HCT116 (cell line): ENCODE data around the gene ALG10B. TPM values are rescaled to one million over a fixed set of nuclear protein-coding genes. Genes with fewer than 3 reads are reported as not detected.
"Not testable (repeated sequence)": the region's sequence is repeated elsewhere in the genome, so short reads cannot be mapped to it uniquely, and the experiment has no call there.

Experiments
- ATAC-seq: fragments of 200-7000 bp; cut with Tn5 transposase; 2 replicates; pipeline ENCODE4 v1.9.1; 2020; ENCODE audit warnings: mild to moderate bottlenecking, moderate library complexity
- BruUV-seq: library from RNA; stranded (reverse); fragments of 400-500 nt; replicated peaks from 2 replicates; lab custom pipeline; 2021; lab: Mats Ljungman, UMichigan
- CTCF ChIA-PET: fragments of 300-600 bp; sonication (Branson Sonifier 250); formaldehyde crosslinking; loops from one replicate; lab custom pipeline; 2021; ENCODE audit warnings: antibody characterized with exemption; lab: Charles Lee
- POLR2A ChIA-PET: fragments of 300-600, 350-600 bp; sonication (Branson Sonifier 250); formaldehyde crosslinking; loops from one replicate; lab custom pipeline; 2021; ENCODE audit warnings: antibody characterized with exemption; lab: Charles Lee
- RAD21 ChIA-PET, 2 experiments: fragments of 300-600 bp; sonication (Branson Sonifier 250); formaldehyde crosslinking; loops; one replicate each; lab custom pipeline; 2023; ENCODE audit warnings: low total read pairs in 2 of 2; ENCODE audit not compliant: uncharacterized antibody in 2 of 2, unreplicated experiment in 2 of 2, low non-redundant PET in 1 of 2; lab: Charles Lee
- DNase-seq: peaks from one replicate; pipeline ENCODE4 v3.0.0-alpha.2; 2010; ENCODE audit warnings: low read depth, low spot score
- H2AFZ ChIP-seq: fragments of 200-600 bp; shearing (Covaris generic), sonication (generic); 2 replicates; pipeline ENCODE4 v1.6.1; 2017; ENCODE audit warnings: low read depth, mixed run types, mixed read lengths, antibody characterized with exemption, low read length; ENCODE audit not compliant: poor library complexity, severe bottlenecking
- H3K27ac ChIP-seq: 2 replicates; pipeline ENCODE4 v1.5.1; 2012; ENCODE audit warnings: low read depth, low read length
- H3K27me3 ChIP-seq: fragments of 200-600 bp; sonication (generic); 2 replicates; pipeline ENCODE4 v1.6.1; 2016; ENCODE audit warnings: mixed run types, low read length, mixed read lengths; ENCODE audit not compliant: insufficient read depth
- H3K36me3 ChIP-seq, 2 experiments: fragments of 200-500 bp in 1 of 2; fragments of 200-600 bp in 1 of 2; sonication (Bioruptor generic) in 1 of 2; sonication (generic) in 1 of 2; 2 replicates each; pipeline versions ENCODE4 v1.5.1 to v1.6.1; 2014 to 2016; ENCODE audit warnings: low read length in 2 of 2, inconsistent platforms in 1 of 2, mixed read lengths in 1 of 2, mixed run types in 1 of 2; ENCODE audit not compliant: insufficient read depth in 2 of 2, control insufficient read depth in 1 of 2
- H3K4me1 ChIP-seq, 2 experiments: fragments of 200-600 bp in 1 of 2; sonication (generic) in 1 of 2; 2 replicates each; pipeline versions ENCODE4 v1.5.1 to v1.6.1; 2012 to 2017; ENCODE audit warnings: low read length in 2 of 2, inconsistent platforms in 1 of 2, mild to moderate bottlenecking in 1 of 2, mixed read lengths in 1 of 2, mixed run types in 1 of 2, moderate library complexity in 1 of 2; ENCODE audit not compliant: insufficient read depth in 2 of 2, control insufficient read depth in 1 of 2
- H3K4me2 ChIP-seq: fragments of 200-600 bp; sonication (generic); 2 replicates; pipeline ENCODE4 v1.6.1; 2017; ENCODE audit warnings: mixed run types, low read length, mixed read lengths
- H3K4me3 ChIP-seq, 2 experiments: fragments of 200-600 bp in 1 of 2; sonication (generic) in 1 of 2; replicated peaks in 1 of 2; 2 replicates each; pipeline ENCODE4 v1.5.1; 2011 to 2016; ENCODE audit warnings: low read length in 2 of 2, control low read depth in 1 of 2, low read depth in 1 of 2, mild to moderate bottlenecking in 1 of 2, mixed read lengths in 1 of 2, mixed run types in 1 of 2
- H3K79me2 ChIP-seq: fragments of 200-600 bp; sonication (generic); 2 replicates; pipeline ENCODE4 v1.6.1; 2017; ENCODE audit warnings: mild to moderate bottlenecking, mixed run types, low read length, moderate library complexity, mixed read lengths; ENCODE audit not compliant: insufficient read depth
- H3K9ac ChIP-seq: fragments of 200-600 bp; sonication (generic); 2 replicates; pipeline ENCODE4 v1.6.1; 2016; ENCODE audit warnings: low read length, mixed read lengths
- H3K9me2 ChIP-seq: fragments of 200-600 bp; sonication (generic), shearing (Covaris generic); 2 replicates; pipeline ENCODE4 v1.6.1; 2017; ENCODE audit warnings: mixed run types, mild to moderate bottlenecking, moderate library complexity; ENCODE audit not compliant: insufficient read depth
- H3K9me3 ChIP-seq, 2 experiments: fragments of 200-500 bp in 1 of 2; fragments of 200-600 bp in 1 of 2; sonication (Bioruptor generic) in 1 of 2; sonication (generic) in 1 of 2; 2 replicates each; pipeline ENCODE4 v1.6.1; 2014 to 2017; ENCODE audit warnings: low read length in 2 of 2, mixed read lengths in 2 of 2, inconsistent platforms in 1 of 2, low read depth in 1 of 2, mild to moderate bottlenecking in 1 of 2, mixed run types in 1 of 2, moderate library complexity in 1 of 2; ENCODE audit not compliant: control insufficient read depth in 1 of 2, insufficient read depth in 1 of 2
- H4K20me1 ChIP-seq: fragments of 200-600 bp; sonication (generic), shearing (Covaris generic); 2 replicates; pipeline ENCODE4 v1.6.1; 2017; ENCODE audit warnings: mixed run types, mild to moderate bottlenecking, moderate library complexity; ENCODE audit not compliant: insufficient read depth
- EGR1 ChIP-seq: IDR thresholded peaks from 2 replicates; pipeline ENCODE4 v1.6.1; 2012; ENCODE audit warnings: low read depth
- ELF1 ChIP-seq: IDR thresholded peaks from 2 replicates; pipeline ENCODE4 v1.6.1; 2012; ENCODE audit warnings: low read depth, borderline replicate concordance
- EZH2phosphoT487 ChIP-seq: fragments of 200-600 bp; IDR thresholded peaks from 2 replicates; pipeline ENCODE4 v1.6.1; 2018; ENCODE audit warnings: antibody characterized with exemption, borderline replicate concordance
- FOSL1 ChIP-seq: IDR thresholded peaks from 2 replicates; pipeline ENCODE4 v1.6.1; 2012; ENCODE audit warnings: low read depth
- SP1 ChIP-seq: IDR thresholded peaks from 2 replicates; pipeline ENCODE4 v1.6.1; 2012; ENCODE audit warnings: low read depth
- SRF ChIP-seq: IDR thresholded peaks from 2 replicates; pipeline ENCODE4 v1.6.1; 2012; ENCODE audit warnings: low read depth
- TCF7L2 ChIP-seq: IDR thresholded peaks from 2 replicates; pipeline ENCODE4 v1.7.0; 2011; ENCODE audit warnings: borderline replicate concordance, inconsistent platforms; ENCODE audit not compliant: insufficient read depth, insufficient read length; ENCODE audit errors: extremely low read depth
- ZNF274 ChIP-seq: fragments of 200-500 bp; sonication (Bioruptor generic); IDR thresholded peaks from 2 replicates; pipeline ENCODE4 v1.6.1; 2014; ENCODE audit warnings: mild to moderate bottlenecking, low read depth, low read length, inconsistent platforms
- intact Hi-C: fragments of 100-400 bp; cut with micrococcal nuclease; formaldehyde crosslinking; loops from 2 replicates; pipeline ENCODE4 v1.10.0; 2022
- total RNA-seq: library from RNA; stranded (reverse); gene quantifications from one replicate; pipeline ENCODE4 v1.2.1, GENCODE V29; 2021; ENCODE audit not compliant: unreplicated experiment

The ALG10B gene
- total RNA-seq, 1 experiment from 2014 or later, result 9.0 TPM

- TF ChIP-seq ELF1 (no peak), TCF7L2 (no peak), SRF (no peak), EGR1 (no peak), FOSL1 (no peak), EZH2phosphoT487 (no peak), SP1 (no peak), ZNF274 (no peak)
- TF ChIP-seq, all 23 proteins: peak for 0
- Histone ChIP-seq H3K4me3 (no peak overlapping the region), H3K27ac (no peak overlapping the region), H2AFZ (no peak overlapping the region), H3K79me2 (no peaks in the 10 kb centered on the region), H3K9me2 (no peaks in the 10 kb centered on the region), H4K20me1 (no peaks in the 10 kb centered on the region), H3K9me3 (no peaks in the 10 kb centered on the region), H3K4me2 (no peak overlapping the region), H3K36me3 (no peaks in the 10 kb centered on the region), H3K27me3 (no peaks in the 10 kb centered on the region), H3K4me1 (no peaks in the 10 kb centered on the region), H3K9ac (no peak overlapping the region)
- intact Hi-C loops, result no loop called here
- ChIA-PET RAD21 (no interaction called here), CTCF (no interaction called here), POLR2A (no interaction called here)
- ATAC-seq, result no peak
- no TSS peak for BruUV-seq
- DNase-seq, result no peak
Measured at GRCh38 chr12:38291160-38291559, 25.4 kb upstream of the ALG10B start.

DNA sequence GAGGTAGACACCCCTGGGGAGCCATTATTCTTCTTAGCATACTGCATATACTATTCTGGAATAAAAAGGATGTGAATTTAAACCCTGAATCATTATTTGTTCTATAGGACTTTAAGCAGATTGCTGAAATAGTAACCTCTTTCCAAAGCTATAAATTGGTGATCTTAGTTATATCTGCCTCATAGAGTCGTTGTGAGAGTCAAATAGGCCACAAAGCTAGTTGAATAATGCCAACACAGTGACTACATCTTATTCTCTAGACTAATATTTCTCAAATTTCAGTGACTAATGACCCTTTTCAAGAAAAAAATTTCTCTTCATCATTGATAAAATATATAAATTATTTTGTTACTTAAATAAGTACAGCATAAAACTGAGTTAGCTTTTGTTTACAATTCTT is 13.6 kb upstream of the ALG10B start:
- BruUV-seq, H3K36me3 ChIP-seq, ATAC-seq, DNase-seq, H3K27me3 ChIP-seq, H2AFZ ChIP-seq, H3K9me2 ChIP-seq, H3K79me2 ChIP-seq, H3K27ac ChIP-seq, POLR2A ChIA-PET, H3K4me1 ChIP-seq, RAD21 ChIA-PET, H3K4me2 ChIP-seq, H4K20me1 ChIP-seq, intact Hi-C loops, H3K9me3 ChIP-seq, H3K9ac ChIP-seq, H3K4me3 ChIP-seq: not testable (repeated sequence)
- CTCF ChIA-PET, result interaction anchor here (1.1 kb wide), 1 partner anchor 164 kb away, joined by 4 read pairs; no protein-coding TSS in a partner anchor

DNA sequence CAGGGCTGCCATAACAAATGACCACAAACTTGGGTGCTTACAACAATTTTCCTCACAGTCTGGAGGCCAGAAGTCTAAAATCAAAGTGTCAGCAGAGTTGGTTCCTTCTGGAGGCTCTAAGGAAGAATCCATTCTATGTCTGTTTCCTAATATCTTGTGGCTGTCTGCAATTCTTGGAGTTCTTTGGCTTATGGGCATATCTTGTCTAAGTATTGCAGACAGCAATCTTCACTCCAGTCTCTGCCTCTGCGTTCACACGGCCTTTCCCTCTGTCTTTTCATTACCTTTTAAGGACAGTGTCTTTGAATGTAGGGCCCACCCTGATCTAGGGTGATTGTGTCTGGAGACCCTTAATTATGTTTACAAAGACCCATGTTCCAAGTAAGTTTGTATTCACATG is 5.4 kb downstream of the ALG10B start:
- ATAC-seq, RAD21 ChIA-PET, H3K9me2 ChIP-seq, POLR2A ChIA-PET, H3K9ac ChIP-seq, BruUV-seq, H3K27ac ChIP-seq, H3K9me3 ChIP-seq, H3K4me2 ChIP-seq, H3K79me2 ChIP-seq, H2AFZ ChIP-seq, DNase-seq, CTCF ChIA-PET, H3K36me3 ChIP-seq, H3K27me3 ChIP-seq, H4K20me1 ChIP-seq, H3K4me3 ChIP-seq, intact Hi-C loops, H3K4me1 ChIP-seq: not testable (repeated sequence)
